ENCODE measurements around the gene SLCO2A1. TPM values are rescaled to one million over a fixed set of nuclear protein-coding genes. Genes with fewer than 3 reads are reported as not detected.

Gene SLCO2A1
- total and polyA plus RNA-seq, 2 experiments from 2014 or later: 0.31 to 1.0 TPM

DNA sequence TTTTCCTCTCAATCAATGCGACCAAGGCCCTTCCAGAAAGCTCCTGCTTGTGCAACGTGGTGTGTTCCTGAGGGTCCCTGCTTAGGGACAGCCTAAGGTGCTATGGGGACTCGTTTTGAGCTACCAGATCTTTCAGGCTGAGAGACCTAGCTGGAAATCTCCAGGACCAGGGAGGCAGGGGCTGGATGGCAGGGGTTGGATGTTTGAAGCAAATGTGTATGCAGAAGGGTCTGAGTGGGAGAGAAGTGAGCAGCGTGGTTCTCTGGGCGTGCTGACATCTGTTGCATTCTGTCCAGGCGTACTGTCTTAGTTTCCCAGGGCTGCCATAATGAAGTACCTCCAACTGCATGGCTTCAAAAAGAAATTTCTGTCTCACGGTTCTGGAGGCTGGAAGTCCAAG is 31.7 kb upstream of the SLCO2A1 start:
- Mint-ChIP-seq H3K36me3 (ENCODE audit: low read depth) (no peaks in the 10 kb centered on the region; the same call in 2 of the 3 replicates), H3K27me3 (ENCODE audit: insufficient read depth, low read depth, poor library complexity) (peaks cover 8% of the 10 kb centered on the region), H3K9me3 (no peaks in the 10 kb centered on the region; the same call in 2 of the 3 replicates), H3K27ac (no peak overlapping the region), H3K4me3 (no peak overlapping the region), H3K4me1 (peaks cover 10% of the 10 kb centered on the region)
- Histone ChIP-seq H3F3A (replicated peaks; ENCODE audit: low read depth) (no peaks in the 10 kb centered on the region), H4K20me1 (replicated peaks; ENCODE audit: insufficient read depth) (no peaks in the 10 kb centered on the region), H3K27me3 (ENCODE audit: insufficient read depth) (no peaks in the 10 kb centered on the region), H3K4me3 (no peak overlapping the region), H3K4me2 (no peak overlapping the region), H3K4me1 (ENCODE audit: insufficient read depth) (no peaks in the 10 kb centered on the region; the same call in 1 of the 2 replicates), H3K27ac (ENCODE audit: low read depth) (no peak overlapping the region), H3K36me3 (ENCODE audit: insufficient read depth) (no peaks in the 10 kb centered on the region), H3K79me2 (replicated peaks; ENCODE audit: insufficient read depth) (no peaks in the 10 kb centered on the region), H3K9me2 (ENCODE audit: insufficient read depth) (no peaks in the 10 kb centered on the region), H2AFZ (no peak overlapping the region)
- TF ChIP-seq EZH2phosphoT487 (IDR thresholded peaks at IDR 0.05; ENCODE audit: unreplicated experiment) (no peak), STAT1 (IDR thresholded peaks at IDR 0.05; ENCODE audit: unreplicated experiment) (no peak), NANOG (IDR thresholded peaks at IDR 0.05; ENCODE audit: borderline replicate concordance) (no peak), CREB1 (CRISPR knock-in tag; IDR thresholded peaks at IDR 0.05; ENCODE audit: low read depth) (no peak), JUNB (IDR thresholded peaks at IDR 0.05; ENCODE audit: unreplicated experiment) (no peak), ZNF331 (CRISPR knock-in tag; IDR thresholded peaks at IDR 0.05; ENCODE audit: low read depth) (no peak), ETS1 (IDR thresholded peaks at IDR 0.05) (no peak), ZNF114 (CRISPR knock-in tag; IDR thresholded peaks at IDR 0.05) (no peak), POLR2AphosphoS5 (IDR thresholded peaks at IDR 0.05; ENCODE audit: low read depth) (no peak), EZH2 (IDR thresholded peaks at IDR 0.05; ENCODE audit: low read depth, unreplicated experiment) (no peak)
- TF ChIP-seq, protein P1, sequence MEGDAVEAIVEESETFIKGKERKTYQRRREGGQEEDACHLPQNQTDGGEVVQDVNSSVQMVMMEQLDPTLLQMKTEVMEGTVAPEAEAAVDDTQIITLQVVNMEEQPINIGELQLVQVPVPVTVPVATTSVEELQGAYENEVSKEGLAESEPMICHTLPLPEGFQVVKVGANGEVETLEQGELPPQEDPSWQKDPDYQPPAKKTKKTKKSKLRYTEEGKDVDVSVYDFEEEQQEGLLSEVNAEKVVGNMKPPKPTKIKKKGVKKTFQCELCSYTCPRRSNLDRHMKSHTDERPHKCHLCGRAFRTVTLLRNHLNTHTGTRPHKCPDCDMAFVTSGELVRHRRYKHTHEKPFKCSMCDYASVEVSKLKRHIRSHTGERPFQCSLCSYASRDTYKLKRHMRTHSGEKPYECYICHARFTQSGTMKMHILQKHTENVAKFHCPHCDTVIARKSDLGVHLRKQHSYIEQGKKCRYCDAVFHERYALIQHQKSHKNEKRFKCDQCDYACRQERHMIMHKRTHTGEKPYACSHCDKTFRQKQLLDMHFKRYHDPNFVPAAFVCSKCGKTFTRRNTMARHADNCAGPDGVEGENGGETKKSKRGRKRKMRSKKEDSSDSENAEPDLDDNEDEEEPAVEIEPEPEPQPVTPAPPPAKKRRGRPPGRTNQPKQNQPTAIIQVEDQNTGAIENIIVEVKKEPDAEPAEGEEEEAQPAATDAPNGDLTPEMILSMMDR (conservative IDR thresholded peaks at IDR 0.05; ENCODE audit: low read depth in 2 of 2): no peak
- TF ChIP-seq, protein P2, sequence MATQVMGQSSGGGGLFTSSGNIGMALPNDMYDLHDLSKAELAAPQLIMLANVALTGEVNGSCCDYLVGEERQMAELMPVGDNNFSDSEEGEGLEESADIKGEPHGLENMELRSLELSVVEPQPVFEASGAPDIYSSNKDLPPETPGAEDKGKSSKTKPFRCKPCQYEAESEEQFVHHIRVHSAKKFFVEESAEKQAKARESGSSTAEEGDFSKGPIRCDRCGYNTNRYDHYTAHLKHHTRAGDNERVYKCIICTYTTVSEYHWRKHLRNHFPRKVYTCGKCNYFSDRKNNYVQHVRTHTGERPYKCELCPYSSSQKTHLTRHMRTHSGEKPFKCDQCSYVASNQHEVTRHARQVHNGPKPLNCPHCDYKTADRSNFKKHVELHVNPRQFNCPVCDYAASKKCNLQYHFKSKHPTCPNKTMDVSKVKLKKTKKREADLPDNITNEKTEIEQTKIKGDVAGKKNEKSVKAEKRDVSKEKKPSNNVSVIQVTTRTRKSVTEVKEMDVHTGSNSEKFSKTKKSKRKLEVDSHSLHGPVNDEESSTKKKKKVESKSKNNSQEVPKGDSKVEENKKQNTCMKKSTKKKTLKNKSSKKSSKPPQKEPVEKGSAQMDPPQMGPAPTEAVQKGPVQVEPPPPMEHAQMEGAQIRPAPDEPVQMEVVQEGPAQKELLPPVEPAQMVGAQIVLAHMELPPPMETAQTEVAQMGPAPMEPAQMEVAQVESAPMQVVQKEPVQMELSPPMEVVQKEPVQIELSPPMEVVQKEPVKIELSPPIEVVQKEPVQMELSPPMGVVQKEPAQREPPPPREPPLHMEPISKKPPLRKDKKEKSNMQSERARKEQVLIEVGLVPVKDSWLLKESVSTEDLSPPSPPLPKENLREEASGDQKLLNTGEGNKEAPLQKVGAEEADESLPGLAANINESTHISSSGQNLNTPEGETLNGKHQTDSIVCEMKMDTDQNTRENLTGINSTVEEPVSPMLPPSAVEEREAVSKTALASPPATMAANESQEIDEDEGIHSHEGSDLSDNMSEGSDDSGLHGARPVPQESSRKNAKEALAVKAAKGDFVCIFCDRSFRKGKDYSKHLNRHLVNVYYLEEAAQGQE (IDR thresholded peaks at IDR 0.05; ENCODE audit: unreplicated experiment): no peak
- TF ChIP-seq, protein P3, sequence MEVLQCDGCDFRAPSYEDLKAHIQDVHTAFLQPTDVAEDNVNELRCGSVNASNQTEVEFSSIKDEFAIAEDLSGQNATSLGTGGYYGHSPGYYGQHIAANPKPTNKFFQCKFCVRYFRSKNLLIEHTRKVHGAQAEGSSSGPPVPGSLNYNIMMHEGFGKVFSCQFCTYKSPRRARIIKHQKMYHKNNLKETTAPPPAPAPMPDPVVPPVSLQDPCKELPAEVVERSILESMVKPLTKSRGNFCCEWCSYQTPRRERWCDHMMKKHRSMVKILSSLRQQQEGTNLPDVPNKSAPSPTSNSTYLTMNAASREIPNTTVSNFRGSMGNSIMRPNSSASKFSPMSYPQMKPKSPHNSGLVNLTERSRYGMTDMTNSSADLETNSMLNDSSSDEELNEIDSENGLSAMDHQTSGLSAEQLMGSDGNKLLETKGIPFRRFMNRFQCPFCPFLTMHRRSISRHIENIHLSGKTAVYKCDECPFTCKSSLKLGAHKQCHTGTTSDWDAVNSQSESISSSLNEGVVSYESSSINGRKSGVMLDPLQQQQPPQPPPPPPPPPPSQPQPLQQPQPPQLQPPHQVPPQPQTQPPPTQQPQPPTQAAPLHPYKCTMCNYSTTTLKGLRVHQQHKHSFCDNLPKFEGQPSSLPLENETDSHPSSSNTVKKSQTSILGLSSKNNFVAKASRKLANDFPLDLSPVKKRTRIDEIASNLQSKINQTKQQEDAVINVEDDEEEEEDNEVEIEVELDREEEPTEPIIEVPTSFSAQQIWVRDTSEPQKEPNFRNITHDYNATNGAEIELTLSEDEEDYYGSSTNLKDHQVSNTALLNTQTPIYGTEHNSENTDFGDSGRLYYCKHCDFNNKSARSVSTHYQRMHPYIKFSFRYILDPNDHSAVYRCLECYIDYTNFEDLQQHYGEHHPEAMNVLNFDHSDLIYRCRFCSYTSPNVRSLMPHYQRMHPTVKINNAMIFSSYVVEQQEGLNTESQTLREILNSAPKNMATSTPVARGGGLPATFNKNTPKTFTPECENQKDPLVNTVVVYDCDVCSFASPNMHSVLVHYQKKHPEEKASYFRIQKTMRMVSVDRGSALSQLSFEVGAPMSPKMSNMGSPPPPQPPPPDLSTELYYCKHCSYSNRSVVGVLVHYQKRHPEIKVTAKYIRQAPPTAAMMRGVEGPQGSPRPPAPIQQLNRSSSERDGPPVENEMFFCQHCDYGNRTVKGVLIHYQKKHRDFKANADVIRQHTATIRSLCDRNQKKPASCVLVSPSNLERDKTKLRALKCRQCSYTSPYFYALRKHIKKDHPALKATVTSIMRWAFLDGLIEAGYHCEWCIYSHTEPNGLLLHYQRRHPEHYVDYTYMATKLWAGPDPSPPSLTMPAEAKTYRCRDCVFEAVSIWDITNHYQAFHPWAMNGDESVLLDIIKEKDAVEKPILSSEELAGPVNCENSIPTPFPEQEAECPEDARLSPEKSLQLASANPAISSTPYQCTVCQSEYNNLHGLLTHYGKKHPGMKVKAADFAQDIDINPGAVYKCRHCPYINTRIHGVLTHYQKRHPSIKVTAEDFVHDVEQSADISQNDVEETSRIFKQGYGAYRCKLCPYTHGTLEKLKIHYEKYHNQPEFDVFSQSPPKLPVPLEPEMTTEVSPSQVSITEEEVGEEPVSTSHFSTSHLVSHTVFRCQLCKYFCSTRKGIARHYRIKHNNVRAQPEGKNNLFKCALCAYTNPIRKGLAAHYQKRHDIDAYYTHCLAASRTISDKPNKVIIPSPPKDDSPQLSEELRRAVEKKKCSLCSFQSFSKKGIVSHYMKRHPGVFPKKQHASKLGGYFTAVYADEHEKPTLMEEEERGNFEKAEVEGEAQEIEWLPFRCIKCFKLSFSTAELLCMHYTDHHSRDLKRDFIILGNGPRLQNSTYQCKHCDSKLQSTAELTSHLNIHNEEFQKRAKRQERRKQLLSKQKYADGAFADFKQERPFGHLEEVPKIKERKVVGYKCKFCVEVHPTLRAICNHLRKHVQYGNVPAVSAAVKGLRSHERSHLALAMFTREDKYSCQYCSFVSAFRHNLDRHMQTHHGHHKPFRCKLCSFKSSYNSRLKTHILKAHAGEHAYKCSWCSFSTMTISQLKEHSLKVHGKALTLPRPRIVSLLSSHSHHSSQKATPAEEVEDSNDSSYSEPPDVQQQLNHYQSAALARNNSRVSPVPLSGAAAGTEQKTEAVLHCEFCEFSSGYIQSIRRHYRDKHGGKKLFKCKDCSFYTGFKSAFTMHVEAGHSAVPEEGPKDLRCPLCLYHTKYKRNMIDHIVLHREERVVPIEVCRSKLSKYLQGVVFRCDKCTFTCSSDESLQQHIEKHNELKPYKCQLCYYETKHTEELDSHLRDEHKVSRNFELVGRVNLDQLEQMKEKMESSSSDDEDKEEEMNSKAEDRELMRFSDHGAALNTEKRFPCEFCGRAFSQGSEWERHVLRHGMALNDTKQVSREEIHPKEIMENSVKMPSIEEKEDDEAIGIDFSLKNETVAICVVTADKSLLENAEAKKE (CRISPR knock-in tag; IDR thresholded peaks at IDR 0.05): no peak
- ATAC-seq (no peak), DNase-seq (ENCODE audit: low spot score) (no peak)

Measured in GM23338 (cell line).